GM15510 (cell line): ENCODE measurements around the gene PSD4.
A peak's percentile ranks its signal among the peaks of the same experiment; 100 is the strongest.

Source experiments
- POLR2A ChIP-seq: IDR thresholded peaks from 3 replicates; pipeline ENCODE4 v1.6.1; 2011; ENCODE audit warnings: borderline replicate concordance; ENCODE audit not compliant: insufficient read length; ENCODE audit errors: extremely low read depth

The PSD4 gene

DNA sequence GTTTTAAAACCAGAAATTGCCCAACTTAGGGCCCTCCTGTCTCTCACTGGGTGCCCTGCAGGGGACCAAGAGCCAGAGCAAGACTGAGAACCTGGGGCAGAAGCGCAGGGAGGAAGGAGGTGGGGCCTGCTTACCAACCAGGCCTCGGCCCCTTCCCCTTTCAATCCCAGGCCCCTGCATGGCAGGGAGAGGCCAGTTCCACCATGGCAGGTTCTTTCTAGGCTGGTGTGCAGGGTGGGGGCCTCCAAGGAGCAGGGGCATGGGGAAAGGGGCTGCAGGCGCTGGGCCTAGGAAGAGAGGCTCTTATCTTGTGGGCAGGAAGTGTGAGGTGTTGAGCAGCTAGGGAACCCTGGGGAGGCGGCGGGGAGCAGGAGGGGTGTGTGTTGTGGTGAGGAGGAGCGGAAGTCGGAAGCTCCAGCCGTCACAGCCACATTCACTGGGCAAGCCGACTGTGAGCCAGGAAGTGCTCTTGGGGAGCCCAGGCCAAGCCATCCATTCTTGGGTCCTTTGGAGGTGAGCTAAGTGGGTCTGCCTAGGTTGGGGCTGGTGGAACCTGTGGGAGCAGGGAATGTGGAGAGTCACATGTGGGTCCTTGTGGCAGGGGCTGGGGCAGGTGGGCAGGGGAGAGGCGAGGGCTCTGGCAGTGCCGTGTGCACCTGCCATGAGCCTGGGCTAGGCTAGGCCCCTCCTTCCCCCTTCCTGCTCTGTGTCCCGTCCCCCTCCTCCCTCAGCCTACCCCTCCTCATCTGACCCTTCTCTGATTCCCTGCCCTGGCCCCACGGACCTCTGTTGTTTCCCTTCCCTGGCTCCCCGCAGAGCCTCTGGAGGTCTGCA, at the start of gene PSD4:
Gene PSD4, plus strand, starts transcription at position 430 of the 834 bp plus-strand sequence. CDS start 8,486 bp downstream, outside the sequence.
- TF ChIP-seq POLR2A: peak; percentile 87

DNA sequence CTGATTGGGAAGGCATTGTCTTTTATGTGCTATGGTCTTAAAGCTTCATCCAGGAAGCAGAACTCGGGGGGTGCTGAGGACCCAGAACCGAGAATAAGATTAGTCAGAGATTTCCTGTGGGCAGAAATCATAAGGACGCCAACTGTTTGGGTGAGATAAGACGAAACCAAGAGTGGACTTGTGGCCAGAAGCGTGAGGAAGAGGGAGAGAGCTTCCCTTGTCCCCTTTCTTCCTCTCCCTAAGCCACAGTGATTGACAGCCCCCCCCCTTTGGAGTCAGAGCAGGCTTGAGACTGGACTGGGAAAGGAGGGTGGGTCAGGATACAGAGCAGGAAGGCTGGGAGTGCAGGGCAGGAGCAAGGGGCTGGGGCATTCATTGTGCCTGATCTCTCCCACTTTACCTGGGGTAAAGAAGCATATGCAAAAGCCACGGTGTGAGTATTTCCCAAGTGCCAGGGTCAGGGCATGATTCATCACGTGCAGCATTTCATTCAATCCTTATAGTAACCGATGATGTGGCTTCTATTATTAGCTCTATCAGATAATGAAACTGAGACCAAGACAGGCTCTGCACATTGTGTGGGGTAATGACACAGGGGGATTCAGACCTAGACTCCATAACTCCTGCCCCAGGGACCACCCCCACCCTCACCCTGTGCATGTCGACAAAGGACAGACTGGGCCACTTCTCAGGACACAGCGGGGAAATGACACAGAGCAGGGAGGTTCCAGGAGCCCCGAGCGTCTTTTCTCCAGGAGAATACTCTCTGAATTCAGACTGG, 49.4 kb upstream of the PSD4 start:
- no peak for TF ChIP-seq POLR2A

DNA sequence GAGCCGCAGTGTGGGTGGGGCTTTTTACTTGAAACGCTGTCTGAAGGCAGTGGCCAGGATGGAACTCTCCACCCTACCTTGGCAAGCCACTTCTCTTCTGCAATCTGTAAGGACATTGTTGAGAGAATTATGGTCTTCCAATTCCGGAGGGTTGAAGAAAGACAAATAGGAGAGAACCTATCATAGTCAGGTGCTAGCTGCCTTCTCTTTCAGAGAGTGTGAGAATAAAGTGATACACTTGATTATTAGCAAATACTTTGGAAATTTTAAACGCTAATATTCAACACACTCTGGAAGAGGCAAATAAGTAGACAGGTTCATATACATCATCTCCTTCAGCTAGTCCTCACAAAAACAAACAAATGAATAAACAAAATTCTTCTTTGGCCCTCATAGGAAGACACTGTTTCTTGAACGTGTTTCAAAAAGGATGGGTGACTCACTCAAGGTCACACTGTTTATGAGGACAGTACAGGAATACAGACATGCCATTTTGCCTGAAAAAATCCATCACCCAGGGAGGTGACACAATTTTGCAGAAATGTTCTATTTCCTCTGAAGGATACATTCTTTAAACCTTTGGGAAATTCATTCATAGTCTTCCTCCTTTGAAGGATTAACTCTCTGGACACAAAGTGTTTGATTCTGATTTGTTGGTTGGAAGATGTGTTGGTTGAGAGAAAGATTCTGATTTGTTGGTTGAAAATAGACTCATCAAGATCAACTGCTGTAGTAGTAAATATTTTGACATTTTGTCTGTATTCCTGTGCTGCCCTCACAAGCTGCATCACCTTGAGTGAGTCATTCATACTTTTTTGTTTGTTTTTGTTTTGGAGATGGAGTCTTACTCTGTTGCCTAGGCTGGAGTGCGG, 48.6 kb upstream of the PSD4 start:
- no peak for TF ChIP-seq POLR2A

DNA sequence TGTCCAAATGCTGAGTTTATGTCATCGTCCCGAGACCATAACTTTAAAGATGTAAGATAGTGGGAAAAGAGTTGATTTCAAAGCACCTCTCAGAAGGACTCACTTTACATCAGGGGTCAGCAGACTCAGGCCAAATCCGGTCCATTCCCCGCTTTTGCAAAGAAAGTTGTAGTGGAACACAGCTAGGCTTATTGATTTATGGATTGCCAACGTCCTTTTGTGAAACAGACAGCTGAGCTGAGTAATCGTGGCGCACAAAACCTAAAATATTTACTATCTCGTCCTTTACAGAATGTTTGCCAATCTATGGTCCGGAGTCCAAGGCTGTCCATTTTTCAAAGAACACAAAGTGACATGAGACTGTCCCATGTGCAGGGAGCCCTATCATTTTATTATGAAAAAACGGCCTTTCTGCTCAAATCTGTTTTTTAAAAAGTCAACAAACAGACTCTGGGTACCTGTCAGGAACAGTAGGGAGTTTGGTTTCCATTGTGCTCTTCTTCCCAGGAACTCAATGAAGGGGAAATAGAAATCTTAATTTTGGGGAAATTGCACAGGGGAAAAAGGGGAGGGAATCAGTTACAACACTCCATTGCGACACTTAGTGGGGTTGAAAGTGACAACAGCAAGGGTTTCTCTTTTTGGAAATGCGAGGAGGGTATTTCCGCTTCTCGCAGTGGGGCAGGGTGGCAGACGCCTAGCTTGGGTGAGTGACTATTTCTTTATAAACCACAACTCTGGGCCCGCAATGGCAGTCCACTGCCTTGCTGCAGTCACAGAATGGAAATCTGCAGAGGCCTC, 46.7 kb upstream of the PSD4 start, which contains the start of gene IL1RN:
Gene IL1RN, plus strand, starts transcription at position 754 of the 801 bp plus-strand sequence. Its CDS starts 27 bp downstream, at position 781.
- no peak for TF ChIP-seq POLR2A

DNA sequence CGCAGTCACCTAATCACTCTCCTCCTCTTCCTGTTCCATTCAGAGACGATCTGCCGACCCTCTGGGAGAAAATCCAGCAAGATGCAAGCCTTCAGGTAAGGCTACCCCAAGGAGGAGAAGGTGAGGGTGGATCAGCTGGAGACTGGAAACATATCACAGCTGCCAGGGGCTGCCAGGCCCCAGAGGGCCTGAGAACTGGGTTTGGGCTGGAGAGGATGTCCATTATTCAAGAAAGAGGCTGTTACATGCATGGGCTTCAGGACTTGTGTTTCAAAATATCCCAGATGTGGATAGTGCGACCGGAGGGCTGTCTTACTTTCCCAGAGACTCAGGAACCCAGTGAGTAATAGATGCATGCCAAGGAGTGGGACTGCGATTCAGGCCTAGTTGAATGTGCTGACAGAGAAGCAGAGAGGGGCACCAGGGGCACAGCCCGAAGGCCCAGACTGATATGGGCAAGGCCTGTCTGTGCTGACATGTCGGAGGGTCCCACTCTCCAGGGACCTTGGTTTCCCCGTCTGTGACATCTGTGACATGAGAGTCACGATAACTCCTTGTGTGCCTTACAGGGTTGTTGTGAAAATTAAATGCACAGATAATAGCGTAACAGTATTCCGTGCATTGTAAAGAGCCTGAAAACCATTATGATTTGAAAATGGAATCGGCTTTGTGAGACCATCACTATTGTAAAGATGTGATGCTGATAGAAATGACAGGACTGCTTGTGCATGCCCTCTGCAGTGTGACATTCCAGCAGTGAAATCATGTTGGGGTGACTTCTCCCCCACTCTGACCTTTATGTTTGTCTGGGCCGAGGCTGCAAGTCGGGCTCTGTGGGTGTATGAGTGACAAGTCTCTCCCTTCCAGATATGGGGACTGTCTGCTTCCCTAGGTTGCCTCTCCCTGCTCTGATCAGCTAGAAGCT, 45.9 kb upstream of the PSD4 start:
- TF ChIP-seq POLR2A: no peak

DNA sequence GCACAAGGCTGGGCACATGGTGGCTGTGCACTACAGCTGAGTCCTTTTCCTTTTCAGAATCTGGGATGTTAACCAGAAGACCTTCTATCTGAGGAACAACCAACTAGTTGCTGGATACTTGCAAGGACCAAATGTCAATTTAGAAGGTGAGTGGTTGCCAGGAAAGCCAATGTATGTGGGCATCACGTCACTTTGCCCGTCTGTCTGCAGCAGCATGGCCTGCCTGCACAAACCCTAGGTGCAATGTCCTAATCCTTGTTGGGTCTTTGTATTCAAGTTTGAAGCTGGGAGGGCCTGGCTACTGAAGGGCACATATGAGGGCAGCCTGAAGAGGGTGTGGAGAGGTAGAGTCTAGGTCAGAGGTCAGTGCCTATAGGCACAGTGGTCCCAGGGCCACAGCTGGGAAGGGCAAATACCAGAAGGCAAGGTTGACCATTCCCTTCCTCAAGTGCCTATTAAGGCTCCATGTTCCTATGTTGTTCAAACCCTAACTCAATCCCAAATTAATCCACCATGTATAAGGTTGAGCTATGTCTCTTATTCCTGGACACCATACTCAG, 44.2 kb upstream of the PSD4 start:
- no peak for TF ChIP-seq POLR2A

DNA sequence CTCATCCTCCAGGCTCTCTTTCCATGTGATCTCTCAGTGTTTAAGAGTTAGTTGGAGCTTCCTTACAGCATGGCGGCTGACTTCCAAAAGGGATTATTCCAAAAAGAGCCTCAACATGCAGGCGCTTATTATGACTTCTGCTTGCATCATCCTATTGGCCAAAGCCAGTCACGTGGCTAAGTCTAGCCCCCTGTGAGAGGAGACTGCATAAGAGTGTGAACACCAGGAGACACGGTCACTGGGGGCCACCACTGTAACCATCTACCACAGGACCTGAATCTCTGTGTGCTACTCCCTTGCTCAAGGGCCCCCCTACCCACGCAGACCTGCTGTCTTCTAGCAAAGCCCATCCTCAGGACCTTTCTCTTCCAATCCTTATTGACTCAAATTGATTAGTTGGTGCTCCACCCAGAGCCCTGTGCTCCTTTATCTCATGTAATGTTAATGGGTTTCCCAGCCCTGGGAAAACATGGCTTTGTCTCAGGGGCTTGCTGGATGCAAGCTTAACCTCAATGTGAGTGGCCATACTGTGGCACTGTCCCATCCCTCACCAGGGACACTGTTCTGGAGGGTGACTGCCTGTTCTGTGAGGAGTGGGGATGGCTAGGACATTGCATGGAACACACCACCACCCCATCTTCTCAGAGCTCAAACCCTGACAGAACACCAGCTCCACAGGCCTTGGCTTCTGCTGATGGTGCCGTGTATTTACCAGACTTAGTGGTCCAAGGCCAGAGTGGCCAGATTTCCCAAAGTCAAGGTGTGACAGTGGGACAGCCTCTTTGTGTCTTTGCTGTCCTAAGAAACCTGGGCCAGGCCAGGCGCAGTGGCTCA, 42.2 kb upstream of the PSD4 start:
- TF ChIP-seq POLR2A: no peak

DNA sequence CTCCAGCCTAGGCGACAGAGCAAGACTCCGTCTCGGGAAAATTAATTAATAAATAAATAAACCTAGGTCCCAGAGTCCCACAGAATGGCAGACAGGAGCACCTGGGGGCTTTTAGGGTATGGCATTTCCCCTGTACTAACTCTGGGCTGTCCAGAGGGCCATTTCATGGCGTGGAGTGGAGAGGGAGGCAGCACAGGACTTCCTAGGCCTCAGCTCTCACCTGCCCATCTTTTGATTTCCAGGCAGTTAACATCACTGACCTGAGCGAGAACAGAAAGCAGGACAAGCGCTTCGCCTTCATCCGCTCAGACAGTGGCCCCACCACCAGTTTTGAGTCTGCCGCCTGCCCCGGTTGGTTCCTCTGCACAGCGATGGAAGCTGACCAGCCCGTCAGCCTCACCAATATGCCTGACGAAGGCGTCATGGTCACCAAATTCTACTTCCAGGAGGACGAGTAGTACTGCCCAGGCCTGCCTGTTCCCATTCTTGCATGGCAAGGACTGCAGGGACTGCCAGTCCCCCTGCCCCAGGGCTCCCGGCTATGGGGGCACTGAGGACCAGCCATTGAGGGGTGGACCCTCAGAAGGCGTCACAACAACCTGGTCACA, 41.3 kb upstream of the PSD4 start:
- TF ChIP-seq POLR2A: no peak

DNA sequence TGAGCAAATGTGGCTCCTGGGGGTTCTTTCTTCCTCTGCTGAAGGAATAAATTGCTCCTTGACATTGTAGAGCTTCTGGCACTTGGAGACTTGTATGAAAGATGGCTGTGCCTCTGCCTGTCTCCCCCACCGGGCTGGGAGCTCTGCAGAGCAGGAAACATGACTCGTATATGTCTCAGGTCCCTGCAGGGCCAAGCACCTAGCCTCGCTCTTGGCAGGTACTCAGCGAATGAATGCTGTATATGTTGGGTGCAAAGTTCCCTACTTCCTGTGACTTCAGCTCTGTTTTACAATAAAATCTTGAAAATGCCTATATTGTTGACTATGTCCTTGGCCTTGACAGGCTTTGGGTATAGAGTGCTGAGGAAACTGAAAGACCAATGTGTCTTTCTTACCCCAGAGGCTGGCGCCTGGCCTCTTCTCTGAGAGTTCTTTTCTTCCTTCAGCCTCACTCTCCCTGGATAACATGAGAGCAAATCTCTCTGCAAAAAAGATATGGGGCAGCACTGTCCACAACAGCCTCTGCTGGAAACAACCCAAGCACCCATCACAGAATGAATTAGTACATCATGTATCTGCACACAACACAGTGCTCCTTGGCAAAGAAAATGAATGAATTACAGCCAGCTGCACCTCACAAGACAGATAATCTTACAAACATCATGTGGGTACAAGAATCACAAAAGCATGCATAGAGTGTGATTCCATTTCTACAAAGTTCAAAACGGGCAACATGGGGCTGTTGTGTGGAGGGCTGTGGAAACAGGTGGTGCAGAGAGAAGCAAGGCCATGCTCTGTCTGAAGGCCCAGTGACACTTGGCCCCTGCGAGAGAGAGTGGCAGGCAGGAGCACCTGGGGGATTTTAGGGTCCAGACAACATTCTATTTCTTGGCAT, 39.8 kb upstream of the PSD4 start:
- no peak for TF ChIP-seq POLR2A

DNA sequence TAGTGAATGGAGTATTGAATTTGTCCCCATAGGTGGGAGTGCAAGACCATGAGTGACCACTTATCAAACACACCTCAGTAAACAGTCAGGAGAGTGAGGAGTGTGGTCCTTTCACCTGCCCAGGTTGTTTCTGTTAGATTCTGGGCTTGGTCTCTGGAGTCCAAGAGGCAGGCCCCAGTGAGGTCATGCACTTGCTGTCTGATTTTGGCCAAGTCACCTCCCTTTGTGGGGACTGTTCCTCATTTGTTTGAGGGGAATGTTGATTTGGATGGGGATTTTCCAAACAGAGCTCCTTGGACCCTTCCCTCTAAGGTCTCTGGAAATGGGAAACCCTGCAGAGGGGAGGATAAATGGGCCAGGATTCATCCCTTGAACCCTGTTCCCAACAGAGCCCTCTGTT, 39.1 kb upstream of the PSD4 start:
- no peak for TF ChIP-seq POLR2A

DNA sequence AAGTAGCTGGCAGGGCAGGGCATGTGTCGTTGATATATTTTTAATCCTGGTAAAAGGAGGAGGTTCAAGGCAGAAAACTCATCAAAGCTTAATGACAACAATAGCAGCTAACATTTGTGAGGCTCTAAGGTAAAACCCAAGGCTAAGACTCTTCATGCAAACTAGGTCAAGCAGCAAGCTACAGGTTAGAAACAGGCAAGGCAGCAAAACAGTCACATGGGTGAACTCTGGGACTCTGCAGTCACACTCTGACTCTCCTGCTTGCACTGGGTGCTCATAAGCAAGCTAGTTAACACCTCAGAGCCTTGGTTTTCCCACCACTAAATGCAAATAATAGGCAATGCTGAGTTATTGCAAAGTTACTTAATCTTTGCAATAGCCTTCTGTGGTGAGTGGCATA, 38.5 kb upstream of the PSD4 start:
- TF ChIP-seq POLR2A: no peak
